IMR-90 (cell line): ENCODE measurements around the gene GRB10. TPM values are rescaled to one million over a fixed set of nuclear protein-coding genes. Genes with fewer than 3 reads are reported as not detected.

Experiments used
- ATAC-seq: fragments of 200-7000 bp; cut with Tn5 transposase; 2 replicates; pipeline ENCODE4 v1.9.1; 2020; ENCODE audit warnings: low read depth, mild to moderate bottlenecking, moderate library complexity
- BruUV-seq: library from RNA; stranded (reverse); fragments of 400-500 nt; replicated peaks from 2 replicates; lab custom pipeline; 2021; lab: Mats Ljungman, UMichigan
- CTCF ChIA-PET: fragments of 300-600 bp; formaldehyde crosslinking; extraction: SDS; loops from one replicate; lab custom pipeline; 2021; ENCODE audit warnings: antibody characterized with exemption; lab: Yijun Ruan, JAX
- POLR2A ChIA-PET: fragments of 300-600 bp; sonication (Branson Sonifier 250); formaldehyde crosslinking; loops from one replicate; lab custom pipeline; 2022; ENCODE audit warnings: antibody characterized with exemption; ENCODE audit not compliant: unreplicated experiment; lab: Charles Lee
- DNase-seq: peaks from one replicate; pipeline ENCODE4 v3.0.0; 2013
- H2AFZ ChIP-seq: replicated peaks from 2 replicates; pipeline ENCODE3; 2013; ENCODE audit warnings: low read length, mild to moderate bottlenecking; ENCODE audit not compliant: poor library complexity
- H2AK5ac ChIP-seq: 2 replicates; pipeline ENCODE4 v1.6.1; 2013; ENCODE audit warnings: low read depth, low read length, inconsistent platforms
- H2AK9ac ChIP-seq: replicated peaks from 2 replicates; pipeline ENCODE3; 2013; ENCODE audit warnings: mild to moderate bottlenecking, low read depth, low read length, moderate library complexity; ENCODE audit not compliant: poor library complexity
- H2BK120ac ChIP-seq: 2 replicates; pipeline ENCODE4 v1.6.1; 2013; ENCODE audit warnings: low read depth, low read length, inconsistent platforms
- H2BK15ac ChIP-seq: 3 replicates; pipeline ENCODE4 v1.6.1; 2013; ENCODE audit warnings: low read depth, low read length, inconsistent platforms
- H2BK20ac ChIP-seq: 2 replicates; pipeline ENCODE4 v1.6.1; 2013; ENCODE audit warnings: low read depth, mild to moderate bottlenecking, inconsistent platforms, low read length, moderate library complexity
- H2BK5ac ChIP-seq: 2 replicates; pipeline ENCODE4 v1.6.1; 2013; ENCODE audit warnings: mild to moderate bottlenecking, low read depth, low read length, inconsistent platforms; ENCODE audit not compliant: poor library complexity, severe bottlenecking
- H3K14ac ChIP-seq: replicated peaks from 2 replicates; pipeline ENCODE4 v1.6.1; 2013; ENCODE audit warnings: low read depth, low read length, inconsistent platforms
- H3K18ac ChIP-seq: 2 replicates; pipeline ENCODE4 v1.6.1; 2013; ENCODE audit warnings: low read depth, low read length, control low read depth
- H3K23ac ChIP-seq: 2 replicates; pipeline ENCODE4 v1.6.1; 2013; ENCODE audit warnings: low read depth, low read length, inconsistent platforms
- H3K27ac ChIP-seq: 2 replicates; pipeline ENCODE4 v1.5.1; 2013; ENCODE audit warnings: mild to moderate bottlenecking, control low read depth, low read length; ENCODE audit not compliant: insufficient read depth
- H3K27me3 ChIP-seq: 2 replicates; pipeline ENCODE4 v1.6.1; 2013; ENCODE audit warnings: low read length; ENCODE audit not compliant: control insufficient read depth, insufficient read depth
- H3K36me3 ChIP-seq: 2 replicates; pipeline ENCODE4 v1.6.1; 2013; ENCODE audit warnings: low read length, mixed read lengths; ENCODE audit not compliant: control insufficient read depth, insufficient read depth
- H3K4ac ChIP-seq: 2 replicates; pipeline ENCODE4 v1.6.1; 2013; ENCODE audit warnings: low read depth, low read length, inconsistent platforms
- H3K4me1 ChIP-seq: 2 replicates; pipeline ENCODE4 v1.6.1; 2013; ENCODE audit warnings: low read length, mixed read lengths; ENCODE audit not compliant: control insufficient read depth, insufficient read depth
- H3K4me2 ChIP-seq: 2 replicates; pipeline ENCODE4 v1.6.1; 2013; ENCODE audit warnings: low read depth, mild to moderate bottlenecking, control low read depth, low read length, moderate library complexity
- H3K4me3 ChIP-seq: 2 replicates; pipeline ENCODE4 v1.5.1; 2013; ENCODE audit warnings: low read depth, mild to moderate bottlenecking, control low read depth, low read length, moderate library complexity; ENCODE audit not compliant: insufficient read depth
- H3K56ac ChIP-seq: 2 replicates; pipeline ENCODE4 v1.6.1; 2013; ENCODE audit warnings: low read length, inconsistent platforms; ENCODE audit not compliant: insufficient read depth; ENCODE audit errors: extremely low read depth
- H3K79me1 ChIP-seq, 2 experiments: 2 replicates each; pipeline ENCODE4 v1.6.1; 2013; ENCODE audit warnings: low read length in 2 of 2, inconsistent platforms in 1 of 2, low read depth in 1 of 2
- H3K9ac ChIP-seq: 2 replicates; pipeline ENCODE4 v1.6.1; 2013; ENCODE audit warnings: low read depth, low read length, control low read depth
- H3K9me1 ChIP-seq: 2 replicates; pipeline ENCODE4 v1.6.1; 2013; ENCODE audit warnings: low read length, inconsistent platforms; ENCODE audit not compliant: insufficient read depth
- H3K9me3 ChIP-seq: 2 replicates; pipeline ENCODE4 v1.6.1; 2013; ENCODE audit warnings: low read length; ENCODE audit not compliant: control insufficient read depth, insufficient read depth
- H4K20me1 ChIP-seq: 2 replicates; pipeline ENCODE4 v1.6.1; 2013; ENCODE audit warnings: low read length, inconsistent platforms; ENCODE audit not compliant: insufficient read depth
- H4K5ac ChIP-seq: 2 replicates; pipeline ENCODE4 v1.6.1; 2013; ENCODE audit warnings: mild to moderate bottlenecking, low read depth, low read length, control low read depth
- H4K8ac ChIP-seq, 2 experiments: 2 replicates each; pipeline ENCODE4 v1.6.1; 2013; ENCODE audit warnings: low read depth in 2 of 2, low read length in 2 of 2, control low read depth in 1 of 2, inconsistent platforms in 1 of 2
- H4K91ac ChIP-seq: 2 replicates; pipeline ENCODE4 v1.6.1; 2013; ENCODE audit warnings: low read depth, low read length, inconsistent platforms; ENCODE audit not compliant: insufficient read depth
- CTCF ChIP-seq: conservative IDR thresholded peaks from 2 replicates; pipeline ENCODE4 v1.5.1; 2012; ENCODE audit warnings: mild to moderate bottlenecking, low read depth, low read length, improper control_type of control experiment
- WGBS, 2 experiments: methylation state at CpG; one replicate each; pipeline versions ENCODE4 v1.1.5 to v1.1.7; 2013; ENCODE audit warnings: missing lambda C conversion rate in 2 of 2; ENCODE audit not compliant: insufficient read length in 1 of 2; ENCODE audit errors: extremely low coverage in 2 of 2; 5-methylcytosine and 5-hydroxymethylcytosine counted together
- dilution Hi-C: fragments of 300-500 bp; cut with HindIII; formaldehyde crosslinking; loops from one replicate; pipeline ENCODE4 v1.14.3; 2018; ENCODE audit warnings: low sequenced_read_pairs; ENCODE audit not compliant: unreplicated experiment
- in situ Hi-C: fragments of 300-500 bp; cut with MboI; formaldehyde crosslinking; loops from 3 replicates; pipeline ENCODE4 v1.14.3; 2019; ENCODE audit warnings: low sequenced_read_pairs, inconsistent platforms, mixed read lengths
- intact Hi-C: fragments of 100-400 bp; cut with micrococcal nuclease; formaldehyde crosslinking; loops from 2 replicates; pipeline ENCODE4 v1.10.0; 2022
- polyA plus RNA-seq, 3 experiments: library from polyadenylated mRNA; depleted of rRNA; stranded (reverse); fragments of >200 nt; gene quantifications; 2 replicates each; pipeline ENCODE4 v1.2.3, GENCODE V29; 2012; ENCODE audit warnings: low replicate concordance in 1 of 3
- total RNA-seq: library from RNA; depleted of rRNA; stranded (reverse); fragments of >200 nt; gene quantifications from 2 replicates; pipeline ENCODE4 v1.2.3, GENCODE V29; 2012

GRB10 gene
- total and polyA plus RNA-seq, 2 of the 4 experiments (the other 2 are of a cell fraction), result 6.3 to 15.1 TPM

- no peaks in the 10 kb centered on the region for H3K4me1 ChIP-seq
- no peaks in the 10 kb centered on the region for H4K20me1 ChIP-seq
- DNase-seq (no peak), ATAC-seq (no peak)
- no peak overlapping the region for H2BK120ac ChIP-seq
- POLR2A ChIA-PET, result no interaction called here
- H4K5ac ChIP-seq, result no peak overlapping the region
- H3K27me3 ChIP-seq, result peaks cover 3% of the 10 kb centered on the region
- dilution Hi-C loops (no loop called here), in situ Hi-C loops (no loop called here), intact Hi-C loops (no loop called here)
- no peak overlapping the region for H3K14ac ChIP-seq
- no peak overlapping the region for H2BK15ac ChIP-seq
- no peak overlapping the region for H4K91ac ChIP-seq
- H3K23ac ChIP-seq, result no peak overlapping the region
- H3K4ac ChIP-seq, result no peak overlapping the region
- CTCF ChIA-PET, result no interaction called here
- WGBS, 2 experiments, result 50% methylated on average over 1 of the region's 14 CpGs; no CpG with 5 or more reads in 1 of the 2 experiments
- no peak for TF ChIP-seq CTCF
- H3K27ac ChIP-seq, result no peak overlapping the region
- H2AK5ac ChIP-seq, result no peak overlapping the region
- no peaks in the 10 kb centered on the region for H3K36me3 ChIP-seq
- H2BK5ac ChIP-seq, result no peak overlapping the region
- no peak overlapping the region for H2BK20ac ChIP-seq
- no peaks in the 10 kb centered on the region for H3K9me1 ChIP-seq
- H3K18ac ChIP-seq, result no peak overlapping the region
- H3K4me3 ChIP-seq, result no peak overlapping the region
- H2AK9ac ChIP-seq, result no peak overlapping the region
- BruUV-seq, result no TSS peak
- H4K8ac ChIP-seq, result no peak overlapping the region
- H3K9ac ChIP-seq, result no peak overlapping the region
- no peaks in the 10 kb centered on the region for H3K9me3 ChIP-seq
- H3K56ac ChIP-seq, result no peak overlapping the region
- no peaks in the 10 kb centered on the region for H3K79me1 ChIP-seq
- H2AFZ ChIP-seq, result no peak overlapping the region
- H3K4me2 ChIP-seq, result no peak overlapping the region
These were observed 228.0 kb downstream of the GRB10 start for GRCh38 chr7:50554431-50555322.
